RPMI7951 (cell line): ENCODE data around the gene SRPK2. TPM values are rescaled to one million over a fixed set of nuclear protein-coding genes. Genes with fewer than 3 reads are reported as not detected.
A peak's percentile ranks its signal among the peaks of the same experiment; 100 is the strongest.

Experiments used
- DNase-seq: peaks from one replicate; pipeline ENCODE4 v3.0.0-alpha.2; 2012; ENCODE audit warnings: low read depth
- total RNA-seq: library from RNA; depleted of rRNA; stranded (reverse); fragments of >200 nt; shearing (Covaris generic); gene quantifications from 2 replicates; pipeline ENCODE4 v1.2.3, GENCODE V29; 2014; rRNA removed

Gene SRPK2
- total RNA-seq, 1 experiment from 2014 or later, result 34.0 TPM

DNA sequence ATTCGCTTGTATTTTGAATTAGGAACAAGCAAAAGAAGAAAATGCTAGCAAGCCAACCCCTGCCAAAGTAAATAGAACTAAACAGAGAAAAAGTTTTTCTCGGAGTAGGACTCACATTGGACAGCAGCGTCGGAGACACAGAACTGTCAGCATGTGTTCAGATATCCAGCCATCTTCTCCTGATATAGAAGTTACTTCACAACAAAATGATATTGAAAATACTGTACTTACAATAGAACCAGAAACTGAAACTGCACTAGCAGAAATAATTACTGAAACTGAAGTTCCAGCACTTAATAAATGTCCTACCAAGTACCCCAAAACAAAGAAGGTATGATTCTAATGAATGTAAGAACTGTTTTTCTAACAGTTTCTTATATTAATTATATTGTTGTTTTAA, 286.9 kb downstream of the SRPK2 start:
- DNase-seq, result no peak

DNA sequence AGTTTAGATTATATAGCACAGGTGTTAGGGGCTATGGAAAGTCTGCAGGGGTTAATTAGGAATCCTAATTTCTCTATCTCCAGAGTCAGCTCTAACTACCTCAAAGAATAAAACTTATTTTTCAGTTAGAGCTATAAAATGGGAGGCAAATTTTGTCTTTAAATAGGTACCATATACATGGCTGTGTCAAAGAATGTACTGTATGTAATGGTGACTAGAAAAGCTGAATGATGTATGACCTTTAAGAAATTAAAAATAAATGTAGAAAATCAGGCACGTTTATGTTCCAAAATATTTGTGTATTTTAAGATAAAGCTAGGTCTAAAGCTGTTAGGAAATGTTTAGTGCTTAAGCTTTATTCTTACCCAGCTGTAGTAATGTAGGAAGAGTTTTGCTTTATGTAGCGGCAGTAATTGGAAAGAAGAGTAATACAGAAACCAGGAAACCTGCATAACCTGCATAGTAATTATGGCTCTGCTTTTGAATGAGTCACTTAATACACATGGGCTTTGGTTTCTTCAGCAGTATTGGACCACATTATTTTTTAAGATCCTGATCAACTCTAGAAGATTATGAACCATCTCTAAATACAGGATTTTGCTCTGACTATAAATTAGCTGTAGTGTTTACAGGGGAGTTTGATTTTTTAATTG, 289.7 kb downstream of the SRPK2 start:
- no peak for DNase-seq

DNA sequence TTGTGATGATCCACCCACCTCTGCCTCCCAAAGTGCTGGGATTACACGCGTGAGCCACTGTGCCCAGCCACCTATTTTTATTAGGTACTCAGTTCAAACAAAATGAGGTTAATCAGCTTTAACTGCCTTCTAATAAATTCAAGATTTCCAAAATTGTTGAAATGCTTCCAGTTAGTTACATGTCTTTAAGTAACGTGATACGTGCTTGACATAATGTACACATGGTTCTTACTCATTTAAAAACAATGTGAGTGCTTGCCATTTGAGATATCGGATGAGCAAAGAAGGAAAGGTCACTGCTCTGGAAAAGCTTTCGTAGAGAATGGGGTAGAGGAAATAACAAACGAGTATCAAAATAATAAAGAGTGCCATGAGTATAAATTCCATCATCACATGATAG, 291.1 kb downstream of the SRPK2 start:
- DNase-seq, result peak; percentile 70

DNA sequence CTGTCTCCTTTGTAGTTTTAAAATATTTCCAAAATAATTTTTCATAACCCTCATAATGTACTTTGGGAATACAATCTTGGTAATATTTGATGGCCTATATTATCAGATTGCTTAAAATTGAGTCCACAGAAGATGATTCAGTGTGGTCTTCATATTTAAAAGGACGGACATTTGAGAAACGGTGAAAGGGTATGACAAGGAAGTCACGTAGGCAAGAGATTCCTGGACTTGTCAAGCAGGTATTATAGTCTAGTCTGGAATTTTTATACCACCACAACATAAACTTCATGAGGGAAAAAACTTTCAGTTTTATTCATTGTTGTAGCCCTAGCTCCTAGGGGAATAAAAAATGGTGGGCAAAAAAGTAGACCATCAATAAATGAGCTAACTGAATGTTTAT, 292.4 kb downstream of the SRPK2 start:
- no peak for DNase-seq

DNA sequence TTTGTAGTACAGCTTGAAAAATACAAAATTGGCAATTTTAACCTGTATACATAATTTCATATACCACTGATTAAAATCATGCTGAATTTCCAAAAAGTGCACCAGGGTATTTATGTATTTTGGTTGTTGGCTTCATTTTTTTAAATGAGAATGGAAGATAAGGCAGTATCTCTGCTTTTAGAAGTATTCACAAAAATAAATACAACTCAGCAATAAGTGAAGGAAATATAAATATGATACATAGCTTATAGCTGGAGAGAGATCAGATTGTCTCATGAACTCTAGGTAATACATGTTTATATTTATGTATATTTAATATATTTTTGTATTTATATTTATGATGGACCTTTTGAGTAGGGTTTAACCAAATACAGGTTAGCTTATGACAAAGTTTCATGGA, 293.8 kb downstream of the SRPK2 start:
- no peak for DNase-seq

DNA sequence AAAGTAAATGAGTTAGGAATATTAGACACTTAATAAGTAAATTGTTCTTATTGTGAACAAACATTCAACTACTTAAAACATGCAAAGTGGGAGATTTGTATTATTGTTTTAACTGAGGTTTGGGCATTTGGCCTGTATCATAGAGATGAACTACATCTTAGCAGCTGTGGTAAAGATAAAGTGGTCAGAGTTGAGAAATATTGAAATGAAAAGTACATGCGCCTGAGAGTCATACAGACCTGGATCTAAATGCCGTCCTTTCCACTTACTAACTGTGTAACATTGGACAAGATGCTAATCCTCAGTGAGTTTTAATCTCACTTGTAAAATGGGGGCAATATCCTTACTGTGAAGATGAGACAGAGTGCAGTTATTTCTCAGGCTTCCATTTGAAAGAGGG, 300.3 kb downstream of the SRPK2 start:
- no peak for DNase-seq

DNA sequence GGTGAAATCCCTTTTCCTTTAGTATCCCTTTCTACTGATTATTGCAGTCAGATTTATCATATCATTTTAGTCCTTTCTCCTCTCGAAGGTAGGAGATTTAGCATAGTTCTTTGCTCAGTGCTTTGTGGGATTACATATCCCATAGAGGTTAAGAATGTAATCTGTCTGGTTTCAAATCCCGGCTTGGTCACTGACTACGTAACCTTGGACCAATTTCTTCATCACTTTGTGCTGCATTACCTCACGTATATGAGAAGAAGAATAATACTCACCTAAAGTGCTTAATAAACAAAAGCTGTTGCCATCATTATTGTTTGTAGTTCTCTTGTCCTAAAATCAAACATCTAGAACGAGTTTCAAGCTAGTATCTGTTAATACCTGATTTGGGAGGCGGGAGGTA, 300.7 kb downstream of the SRPK2 start:
- DNase-seq, result no peak

DNA sequence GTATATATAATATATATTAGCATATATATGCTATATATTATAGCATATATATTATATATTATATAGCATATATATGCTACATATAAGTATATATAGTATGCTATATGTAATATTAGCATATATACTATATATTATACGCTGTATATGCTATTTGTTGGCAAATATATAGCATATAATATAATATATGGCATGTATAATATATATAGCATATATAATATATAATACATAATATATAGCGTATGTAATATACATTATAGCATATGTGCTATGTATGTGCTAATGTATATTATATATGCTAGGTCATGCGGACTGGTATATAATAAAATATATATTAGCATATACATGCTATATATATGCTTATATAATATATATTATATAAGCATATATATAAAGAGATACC, 301.9 kb downstream of the SRPK2 start:
- no peak for DNase-seq

DNA sequence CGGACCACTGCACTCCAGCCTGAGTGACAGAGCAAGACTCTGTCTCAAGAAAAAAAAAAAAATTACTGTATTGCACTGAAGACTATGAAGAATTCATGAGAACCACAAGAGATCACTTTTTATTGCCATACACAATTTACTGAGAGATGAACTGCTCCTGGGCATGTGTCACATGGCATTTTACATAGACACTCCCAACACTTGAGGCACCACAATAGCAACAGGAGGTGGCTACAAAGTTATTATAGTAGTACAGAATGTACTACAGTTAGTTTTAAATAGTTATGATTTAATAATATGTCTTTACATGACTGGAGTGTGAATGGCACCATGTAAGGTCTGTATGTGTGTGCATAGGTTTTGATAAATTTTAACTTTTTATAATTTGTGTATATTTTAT, 304.1 kb downstream of the SRPK2 start:
- no peak for DNase-seq

DNA sequence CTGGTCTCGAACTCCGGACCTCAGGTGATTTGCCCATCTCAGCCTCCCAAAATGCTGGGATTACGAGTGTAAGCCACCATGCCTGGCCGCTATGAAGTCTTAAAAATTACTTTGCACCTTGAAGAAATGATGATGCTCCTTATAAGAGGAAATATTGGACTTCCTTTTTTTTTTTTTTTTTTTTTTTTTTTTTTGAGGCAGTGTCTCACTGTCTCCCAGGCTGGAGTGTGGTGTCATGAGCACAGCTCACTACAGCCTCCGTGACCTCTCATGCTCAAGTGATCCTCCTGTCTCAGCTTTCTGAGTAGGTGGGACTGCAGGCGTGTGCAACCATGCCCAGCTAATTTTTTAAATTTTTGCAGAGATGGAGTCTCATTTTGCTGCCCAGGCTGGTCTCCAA, 309.4 kb downstream of the SRPK2 start:
- DNase-seq, result no peak

DNA sequence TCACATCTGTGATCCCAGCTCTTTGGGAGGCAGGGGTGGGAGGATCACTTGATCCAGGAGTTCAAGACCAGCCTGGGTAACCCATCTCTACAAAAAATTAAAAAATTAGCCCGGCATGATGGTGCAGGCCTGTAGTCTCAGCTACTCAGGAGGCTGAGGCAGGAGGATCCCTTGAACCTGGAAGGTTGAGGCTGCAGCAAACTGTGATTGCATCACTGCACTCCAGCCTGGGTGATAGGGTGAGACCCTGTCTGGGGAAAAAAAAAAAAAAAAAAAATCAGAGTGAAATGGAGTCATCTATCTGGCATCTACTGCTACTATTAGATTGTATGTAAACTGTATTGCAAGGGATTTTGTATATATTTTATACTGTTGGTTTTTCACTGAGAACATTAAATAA, 315.6 kb downstream of the SRPK2 start:
- no peak for DNase-seq

DNA sequence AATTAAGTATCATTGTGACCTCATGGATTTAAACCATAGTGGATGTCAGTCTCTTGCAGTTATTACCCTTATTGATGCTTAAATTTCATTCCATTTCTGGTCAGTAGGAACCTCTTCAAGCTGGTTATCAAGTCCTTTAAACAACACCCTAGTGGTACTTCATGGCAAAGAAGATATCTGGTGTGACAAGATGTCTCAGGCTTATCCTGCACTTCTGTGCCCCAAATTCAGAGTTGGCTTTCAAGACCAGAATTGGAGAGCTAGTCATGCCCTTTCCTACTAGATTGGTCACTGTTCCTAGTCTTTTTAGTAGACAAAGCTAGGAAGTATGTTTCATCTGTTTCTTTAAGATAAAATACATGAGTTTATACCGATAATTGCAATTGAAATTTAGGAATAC, 319.8 kb downstream of the SRPK2 start:
- DNase-seq, result no peak

DNA sequence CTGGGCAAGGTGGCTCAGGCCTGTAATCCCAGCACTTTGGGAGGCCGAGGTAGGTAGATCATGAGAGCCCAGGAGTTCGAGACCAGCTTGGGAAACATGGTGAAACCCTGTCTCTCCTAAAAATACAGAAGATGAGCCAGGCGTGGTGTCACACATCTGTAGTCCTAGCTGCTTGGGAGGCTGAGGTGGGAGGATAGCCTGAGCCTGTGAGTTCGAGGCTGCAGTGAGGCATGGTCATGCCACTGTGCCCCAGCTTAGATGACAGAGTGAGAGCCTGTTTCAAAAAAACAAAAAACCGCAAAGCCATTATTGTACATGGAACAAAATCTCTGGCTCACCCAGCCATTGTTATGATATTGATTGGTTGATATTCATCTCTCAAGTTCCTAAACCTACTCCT, 321.0 kb downstream of the SRPK2 start:
- no peak for DNase-seq

Other genes with a start within 250 kb of the SRPK2 start
- 20.1 and 21.0 TPM in 2 replicates for gene PUS7, start 133.3 kb upstream of the SRPK2 start, total RNA-seq
- gene RINT1, start 143.3 kb upstream of the SRPK2 start, total RNA-seq, result 9.1 and 11.7 TPM in 2 replicates
- not detected in 2 replicates for gene EFCAB10, start 192.6 kb upstream of the SRPK2 start, total RNA-seq